OCI-LY3 (cell line): ENCODE measurements around the gene PDGFC.

ENCODE experiments used
- EZH2phosphoT487 ChIP-seq: fragments of 200-600 bp; shearing (Covaris generic); IDR thresholded peaks from 2 replicates; pipeline ENCODE4 v1.6.1; 2018; ENCODE audit warnings: antibody characterized with exemption, mixed run types, low read depth
- TF ChIP-seq, protein P1 (sequence below): fragments of 200-600, 300-600 bp; sonication (generic); IDR thresholded peaks from 2 replicates; pipeline ENCODE4 v1.5.1; 2014; ENCODE audit warnings: antibody characterized with exemption, low read length, low read depth

DNA sequence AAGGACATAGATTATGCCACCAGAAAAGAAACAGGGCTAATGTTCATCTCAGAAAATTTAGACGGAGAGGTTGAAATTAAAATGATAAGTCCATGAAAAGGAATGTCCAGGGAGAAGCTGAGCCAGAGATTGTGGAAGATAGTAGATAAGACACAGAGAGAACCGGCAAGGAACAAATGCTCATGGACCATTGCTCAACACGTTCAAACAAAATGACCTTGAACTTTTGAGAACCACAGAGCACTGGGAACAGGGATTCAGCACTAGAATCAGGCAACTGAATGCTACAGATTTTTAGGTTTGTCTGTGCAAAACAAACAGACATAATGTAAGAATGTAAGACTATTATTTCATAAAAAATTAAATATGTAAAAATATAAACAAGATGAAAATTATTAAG lies 206.3 kb downstream of the PDGFC start:
- TF ChIP-seq, protein P1, sequence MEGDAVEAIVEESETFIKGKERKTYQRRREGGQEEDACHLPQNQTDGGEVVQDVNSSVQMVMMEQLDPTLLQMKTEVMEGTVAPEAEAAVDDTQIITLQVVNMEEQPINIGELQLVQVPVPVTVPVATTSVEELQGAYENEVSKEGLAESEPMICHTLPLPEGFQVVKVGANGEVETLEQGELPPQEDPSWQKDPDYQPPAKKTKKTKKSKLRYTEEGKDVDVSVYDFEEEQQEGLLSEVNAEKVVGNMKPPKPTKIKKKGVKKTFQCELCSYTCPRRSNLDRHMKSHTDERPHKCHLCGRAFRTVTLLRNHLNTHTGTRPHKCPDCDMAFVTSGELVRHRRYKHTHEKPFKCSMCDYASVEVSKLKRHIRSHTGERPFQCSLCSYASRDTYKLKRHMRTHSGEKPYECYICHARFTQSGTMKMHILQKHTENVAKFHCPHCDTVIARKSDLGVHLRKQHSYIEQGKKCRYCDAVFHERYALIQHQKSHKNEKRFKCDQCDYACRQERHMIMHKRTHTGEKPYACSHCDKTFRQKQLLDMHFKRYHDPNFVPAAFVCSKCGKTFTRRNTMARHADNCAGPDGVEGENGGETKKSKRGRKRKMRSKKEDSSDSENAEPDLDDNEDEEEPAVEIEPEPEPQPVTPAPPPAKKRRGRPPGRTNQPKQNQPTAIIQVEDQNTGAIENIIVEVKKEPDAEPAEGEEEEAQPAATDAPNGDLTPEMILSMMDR = no peak
- TF ChIP-seq EZH2phosphoT487 = no peak
